Panc1 (cell line): Measurements from ENCODE around the gene YPEL1. TPM values are rescaled to one million over a fixed set of nuclear protein-coding genes. Genes with fewer than 3 reads are reported as not detected.

Experiments used
- ATAC-seq: fragments of 200-7000 bp; cut with Tn5 transposase; 2 replicates; pipeline ENCODE4 v1.9.1; 2020; ENCODE audit warnings: mild to moderate bottlenecking, moderate library complexity
- BruUV-seq: library from RNA; stranded (reverse); fragments of 400-500 nt; replicated peaks from 2 replicates; lab custom pipeline; 2021; lab: Mats Ljungman, UMichigan
- CTCF ChIA-PET: fragments of 300-600 bp; sonication (Branson Sonifier 250); formaldehyde crosslinking; loops from one replicate; lab custom pipeline; 2022; ENCODE audit warnings: antibody characterized with exemption; lab: Charles Lee
- POLR2A ChIA-PET: fragments of 300-600 bp; sonication (Branson Sonifier 250); formaldehyde crosslinking; loops from one replicate; lab custom pipeline; 2022; ENCODE audit warnings: antibody characterized with exemption; lab: Charles Lee
- DNase-seq: peaks from one replicate; pipeline ENCODE4 v3.0.0-alpha.2; 2010; ENCODE audit warnings: low read depth, low spot score
- H3K27ac ChIP-seq: 2 replicates; pipeline ENCODE4 v1.5.1; 2011; ENCODE audit warnings: mild to moderate bottlenecking, low read length, inconsistent platforms
- H3K27me3 ChIP-seq: fragments of 200-500 bp; sonication (Bioruptor generic); 2 replicates; pipeline ENCODE4 v1.6.0; 2014; ENCODE audit warnings: low read length, inconsistent platforms; ENCODE audit not compliant: control insufficient read depth, insufficient read depth
- H3K36me3 ChIP-seq: fragments of 200-500 bp; sonication (Bioruptor generic); 2 replicates; pipeline ENCODE4 v1.5.1; 2014; ENCODE audit warnings: inconsistent platforms, mild to moderate bottlenecking, low read length, moderate library complexity; ENCODE audit not compliant: control insufficient read depth, insufficient read depth
- H3K4me1 ChIP-seq: 2 replicates; pipeline ENCODE4 v1.5.1; 2011; ENCODE audit warnings: inconsistent platforms, mild to moderate bottlenecking, low read length, moderate library complexity; ENCODE audit not compliant: control insufficient read depth, insufficient read depth
- H3K4me3 ChIP-seq, 2 experiments: 2 replicates each; pipeline ENCODE4 v1.5.1; 2011 to 2012; ENCODE audit warnings: low read depth in 2 of 2, low read length in 2 of 2, mild to moderate bottlenecking in 2 of 2, inconsistent platforms in 1 of 2, moderate library complexity in 1 of 2
- H3K9me3 ChIP-seq: fragments of 200-500 bp; sonication (Bioruptor generic); 2 replicates; pipeline ENCODE4 v1.5.1; 2014; ENCODE audit warnings: low read depth, mild to moderate bottlenecking, inconsistent platforms, low read length, moderate library complexity; ENCODE audit not compliant: control insufficient read depth, insufficient read depth
- CTCF ChIP-seq: fragments of 450-650 bp; IDR thresholded peaks from 2 replicates; pipeline ENCODE4 v1.5.1; 2017; ENCODE audit warnings: mild to moderate bottlenecking
- POLR2AphosphoS5 ChIP-seq: IDR thresholded peaks from 2 replicates; pipeline ENCODE4 v1.6.1; 2012; ENCODE audit warnings: mild to moderate bottlenecking, low read depth, low read length, moderate library complexity
- REST ChIP-seq, 2 experiments: IDR thresholded peaks; 2 replicates each; pipeline ENCODE4 v1.6.1; 2011 to 2012; ENCODE audit warnings: low read depth in 2 of 2, control low read depth in 1 of 2, low read length in 1 of 2, mild to moderate bottlenecking in 1 of 2, moderate library complexity in 1 of 2; ENCODE audit not compliant: insufficient read depth in 1 of 2
- SIN3A ChIP-seq: IDR thresholded peaks from 2 replicates; pipeline ENCODE4 v1.6.1; 2012; ENCODE audit warnings: low read depth, mild to moderate bottlenecking, low read length, moderate library complexity, borderline replicate concordance; ENCODE audit not compliant: insufficient read depth
- TCF7L2 ChIP-seq: IDR thresholded peaks from 2 replicates; pipeline ENCODE4 v1.6.1; 2011; ENCODE audit warnings: mild to moderate bottlenecking, low read depth, low read length, inconsistent platforms
- in situ Hi-C: cut with HindIII; loops from 2 replicates; pipeline ENCODE4 v1.10.0; 2016; ENCODE audit warnings: low sequenced_read_pairs, low pct_unique_long_range_greater_than_20kb
- intact Hi-C: fragments of 100-400 bp; cut with micrococcal nuclease; formaldehyde crosslinking; loops from one replicate; pipeline ENCODE4 v1.10.0; 2022; ENCODE audit not compliant: unreplicated experiment
- total RNA-seq: library from RNA; stranded (reverse); gene quantifications from one replicate; pipeline ENCODE4 v1.2.1, GENCODE V29; 2021; ENCODE audit not compliant: unreplicated experiment

YPEL1 gene
- total RNA-seq, 1 experiment from 2014 or later = 4.0 TPM

- CTCF ChIA-PET = no interaction called here
- H3K4me1 ChIP-seq = 0 out of 2 replicates have a peak, but pooled peaks cover under 1% of the 10 kb centered on the region
- no peak overlapping the region for H3K4me3 ChIP-seq
- no peaks in the 10 kb centered on the region for H3K27me3 ChIP-seq
- POLR2A ChIA-PET = no interaction called here
- TF ChIP-seq SIN3A (no peak), TCF7L2 (no peak), POLR2AphosphoS5 (no peak)
- intact Hi-C loops (no loop called here), in situ Hi-C loops (no loop called here)
- no peak overlapping the region for H3K27ac ChIP-seq
- H3K9me3 ChIP-seq = no peaks in the 10 kb centered on the region
- BruUV-seq = no TSS peak
- no peaks in the 10 kb centered on the region for H3K36me3 ChIP-seq
- no peak for ATAC-seq
- no peak for DNase-seq
These were observed 4.3 kb upstream of the YPEL1 start for GRCh38 chr22:21739828-21740377.

- H3K36me3 ChIP-seq = no peaks in the 10 kb centered on the region
- in situ Hi-C loops (no loop called here), intact Hi-C loops (no loop called here)
- ChIA-PET CTCF (interaction anchor here (0.6 kb wide), 1 partner anchor 199 kb away, joined by 4 read pairs; no protein-coding TSS in a partner anchor), POLR2A (no interaction called here)
- no peak overlapping the region for H3K4me3 ChIP-seq
- H3K27ac ChIP-seq = no peak overlapping the region
- no TSS peak for BruUV-seq
- H3K9me3 ChIP-seq = no peaks in the 10 kb centered on the region
- no peaks in the 10 kb centered on the region for H3K27me3 ChIP-seq
- peaks cover 6% of the 10 kb centered on the region; the same call in 1 of the 2 replicates for H3K4me1 ChIP-seq
- ATAC-seq = no peak
- TF ChIP-seq REST (IDR thresholded peaks at IDR 0.05; ENCODE audit: insufficient read depth in 1 of 2, low read depth in 2 of 2, low read length in 1 of 2) (no peak), SIN3A (no peak), TCF7L2 (no peak), CTCF (no peak)
- no peak for DNase-seq
These were observed 3.4 kb upstream of the YPEL1 start for GRCh38 chr22:21738966-21739365.

GRCh38 chr22:21738081-21738480 lies 2.5 kb upstream of the YPEL1 start:
- Histone ChIP-seq H3K27ac (no peak overlapping the region), H3K27me3 (no peaks in the 10 kb centered on the region), H3K4me1 (peaks cover 6% of the 10 kb centered on the region; the same call in 1 of the 2 replicates), H3K36me3 (no peaks in the 10 kb centered on the region), H3K9me3 (no peaks in the 10 kb centered on the region), H3K4me3 (no peak overlapping the region)
- CTCF ChIA-PET = interaction anchor here (0.6 kb wide), 1 partner anchor 200 kb away, joined by 4 read pairs; no protein-coding TSS in a partner anchor
- POLR2A ChIA-PET = no interaction called here
- intact Hi-C loops = no loop called here
- no TSS peak for BruUV-seq
- in situ Hi-C loops = no loop called here
- TF ChIP-seq SIN3A (no peak), TCF7L2 (no peak), POLR2AphosphoS5 (no peak), CTCF (no peak)
- DNase-seq (no peak), ATAC-seq (no peak)
